Endothelial cell of umbilical vein (primary cell): Measurements from ENCODE around the gene DENND5B.

ENCODE experiments used
- EZH2 ChIP-seq: IDR thresholded peaks from 2 replicates; pipeline ENCODE4 v1.6.1; 2012; ENCODE audit warnings: borderline replicate concordance, low read depth, mild to moderate bottlenecking, moderate library complexity, low read length, inconsistent platforms; ENCODE audit not compliant: severe bottlenecking
- FOS ChIP-seq: IDR thresholded peaks from 2 replicates; pipeline ENCODE4 v1.6.1; 2011; ENCODE audit warnings: mild to moderate bottlenecking, low read length, moderate library complexity, borderline replicate concordance; ENCODE audit not compliant: insufficient read depth
- GATA2 ChIP-seq: IDR thresholded peaks from 2 replicates; pipeline ENCODE4 v1.7.0; 2011; ENCODE audit warnings: low read depth, mild to moderate bottlenecking, moderate library complexity, mixed read lengths, low read length; ENCODE audit not compliant: insufficient read length, insufficient read depth
- JUN ChIP-seq: IDR thresholded peaks from 2 replicates; pipeline ENCODE4 v1.6.1; 2011; ENCODE audit warnings: borderline replicate concordance, low read depth; ENCODE audit not compliant: insufficient read length, insufficient read depth
- MYC ChIP-seq: IDR thresholded peaks from one replicate; pipeline ENCODE4 v1.6.1; 2011; ENCODE audit warnings: mild to moderate bottlenecking, low read depth, low read length
- POLR2A ChIP-seq: IDR thresholded peaks from 2 replicates; pipeline ENCODE4 v1.6.1; 2012; ENCODE audit warnings: low read depth, mild to moderate bottlenecking, control low read depth, low read length
- POLR2AphosphoS5 ChIP-seq: IDR thresholded peaks from 2 replicates; pipeline ENCODE4 v1.6.1; 2012; ENCODE audit warnings: low read depth, mild to moderate bottlenecking, control low read depth, low read length, moderate library complexity; ENCODE audit not compliant: insufficient read depth
- TF ChIP-seq, protein P1 (sequence below), 2 donors: IDR thresholded peaks; 1 replicate in 1 of 2; 2 replicates in 1 of 2; pipeline ENCODE4 v1.5.1; 2011; ENCODE audit warnings: low read length in 2 of 2, mild to moderate bottlenecking in 2 of 2, moderate library complexity in 2 of 2, control low read depth in 1 of 2, inconsistent platforms in 1 of 2, low read depth in 1 of 2; ENCODE audit not compliant: insufficient read depth in 1 of 2; ENCODE audit errors: extremely low read depth in 1 of 2
- TF ChIP-seq, protein P2 (sequence below): IDR thresholded peaks from 2 replicates; pipeline ENCODE4 v1.6.1; 2011; ENCODE audit not compliant: insufficient read depth, insufficient read length

GRCh38 chr12:31362759-31363415 lies 228.0 kb downstream of the DENND5B start:
- TF ChIP-seq, protein P1, sequence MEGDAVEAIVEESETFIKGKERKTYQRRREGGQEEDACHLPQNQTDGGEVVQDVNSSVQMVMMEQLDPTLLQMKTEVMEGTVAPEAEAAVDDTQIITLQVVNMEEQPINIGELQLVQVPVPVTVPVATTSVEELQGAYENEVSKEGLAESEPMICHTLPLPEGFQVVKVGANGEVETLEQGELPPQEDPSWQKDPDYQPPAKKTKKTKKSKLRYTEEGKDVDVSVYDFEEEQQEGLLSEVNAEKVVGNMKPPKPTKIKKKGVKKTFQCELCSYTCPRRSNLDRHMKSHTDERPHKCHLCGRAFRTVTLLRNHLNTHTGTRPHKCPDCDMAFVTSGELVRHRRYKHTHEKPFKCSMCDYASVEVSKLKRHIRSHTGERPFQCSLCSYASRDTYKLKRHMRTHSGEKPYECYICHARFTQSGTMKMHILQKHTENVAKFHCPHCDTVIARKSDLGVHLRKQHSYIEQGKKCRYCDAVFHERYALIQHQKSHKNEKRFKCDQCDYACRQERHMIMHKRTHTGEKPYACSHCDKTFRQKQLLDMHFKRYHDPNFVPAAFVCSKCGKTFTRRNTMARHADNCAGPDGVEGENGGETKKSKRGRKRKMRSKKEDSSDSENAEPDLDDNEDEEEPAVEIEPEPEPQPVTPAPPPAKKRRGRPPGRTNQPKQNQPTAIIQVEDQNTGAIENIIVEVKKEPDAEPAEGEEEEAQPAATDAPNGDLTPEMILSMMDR (IDR thresholded peaks at IDR 0.05; ENCODE audit: extremely low read depth in 1 of 2, insufficient read depth in 1 of 2, low read depth in 1 of 2, low read length in 2 of 2): no peak
- no peak for TF ChIP-seq JUN
- TF ChIP-seq POLR2AphosphoS5: no peak
- TF ChIP-seq FOS: no peak
- TF ChIP-seq EZH2: no peak
- no peak for TF ChIP-seq POLR2A
- TF ChIP-seq, protein P2, sequence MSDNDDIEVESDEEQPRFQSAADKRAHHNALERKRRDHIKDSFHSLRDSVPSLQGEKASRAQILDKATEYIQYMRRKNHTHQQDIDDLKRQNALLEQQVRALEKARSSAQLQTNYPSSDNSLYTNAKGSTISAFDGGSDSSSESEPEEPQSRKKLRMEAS: no peak
- no peak for TF ChIP-seq GATA2
- TF ChIP-seq MYC: no peak
